ENCODE measurements around the gene PRMT7. TPM values are rescaled to one million over a fixed set of nuclear protein-coding genes. Genes with fewer than 3 reads are reported as not detected.

PRMT7 gene
- total and polyA plus RNA-seq, 2 of the 8 experiments (the other 6 are each of a cell fraction or from before 2014, with no cell fraction given): 48.2 to 49.3 TPM

DNA sequence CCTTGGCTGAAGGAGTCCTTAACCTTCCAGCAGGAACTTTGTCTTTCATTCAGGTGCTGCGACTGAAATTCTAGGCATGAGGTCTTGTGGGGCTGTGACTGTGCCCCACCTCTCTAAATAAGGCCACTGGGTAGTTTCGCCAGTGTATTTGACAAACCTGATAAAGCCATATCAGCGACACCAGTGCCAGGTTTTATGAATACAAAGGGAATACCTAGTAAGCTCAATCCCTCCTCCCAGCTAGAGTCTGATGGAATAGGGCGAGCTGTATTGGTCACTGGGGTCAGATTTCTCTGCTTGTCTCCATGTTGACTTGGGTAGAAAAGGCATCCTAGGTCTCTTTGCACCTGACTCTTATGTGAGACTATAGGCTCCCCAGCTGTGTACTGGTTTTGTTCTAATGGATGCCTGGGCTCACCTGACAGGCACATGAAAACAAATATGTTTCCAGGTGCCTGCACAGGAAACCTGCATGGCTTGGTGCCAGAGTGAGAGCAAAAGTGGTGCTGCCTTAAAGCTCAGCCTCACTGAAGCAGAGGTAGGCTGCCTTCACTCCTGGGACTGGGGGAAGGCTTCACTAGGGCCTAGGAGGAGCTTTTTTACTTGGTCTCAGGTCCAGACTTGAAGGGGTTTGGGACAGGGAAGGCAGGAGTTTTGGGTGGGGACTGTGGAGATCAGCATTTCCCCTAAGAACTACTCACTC lies 38.2 kb upstream of the PRMT7 start:
- Histone ChIP-seq H2BK12ac (ENCODE audit: low read depth, low read length) (no peak overlapping the region), H2BK20ac (ENCODE audit: low read length) (no peak overlapping the region), H3K79me1 (ENCODE audit: low read depth, low read length) (peaks cover 12% of the 10 kb centered on the region), H4K20me1 (replicated peaks in 1 of 2; ENCODE audit: control insufficient read depth in 1 of 2, insufficient read depth in 2 of 2, low read length in 2 of 2) (no peaks in the 10 kb centered on the region), H3K23me2 (ENCODE audit: low read depth, low read length) (no peaks in the 10 kb centered on the region), H4K5ac (ENCODE audit: insufficient read length, low read depth, low read length) (no peak overlapping the region), H3K4me3 (ENCODE audit: extremely low read depth in 1 of 4, insufficient read depth in 2 of 4, low read depth in 3 of 4, low read length in 4 of 4) (no peak overlapping the region), H4K91ac (replicated peaks; ENCODE audit: insufficient read length, low read length) (no peak overlapping the region), H2BK15ac (ENCODE audit: low read length) (no peak overlapping the region), H3K14ac (ENCODE audit: insufficient read length) (no peak overlapping the region), H4K8ac (ENCODE audit: extremely low read depth, insufficient read depth, low read length) (no peak overlapping the region), H2BK5ac (ENCODE audit: low read depth, low read length) (no peak overlapping the region), H3K36me3 (ENCODE audit: control insufficient read depth in 2 of 4, insufficient read depth in 4 of 4, low read length in 3 of 4) (peaks cover 0 to 2% (median 0%) of the 10 kb centered on the region in 4 experiments; a peak in 2 of 8 replicates), H3K56ac (replicated peaks; ENCODE audit: insufficient read length, low read depth, low read length) (no peak overlapping the region), H3K27ac (ENCODE audit: low read depth, low read length) (no peak overlapping the region), H3K4me2 (ENCODE audit: insufficient read depth in 1 of 2, low read depth in 2 of 2, low read length in 2 of 2) (no peak overlapping the region), H3K9ac (replicated peaks in 1 of 4; ENCODE audit: extremely low read depth in 1 of 4, low read depth in 3 of 4, low read length in 3 of 4) (no peak overlapping the region), H3K4ac (replicated peaks; ENCODE audit: insufficient read length, low read depth, low read length) (no peak overlapping the region), H2AFZ (ENCODE audit: low read length) (no peak overlapping the region), H2AK5ac (ENCODE audit: low read depth, low read length) (no peak overlapping the region), H3K23ac (ENCODE audit: insufficient read length) (no peak overlapping the region), H3K27me3 (replicated peaks in 1 of 4; ENCODE audit: control insufficient read depth in 3 of 4, extremely low read depth in 1 of 4, insufficient read depth in 3 of 4, low read length in 3 of 4) (no peaks in the 10 kb centered on the region), H3K9me3 (ENCODE audit: insufficient read depth in 2 of 2, low read depth in 1 of 2, low read length in 1 of 2) (no peaks in the 10 kb centered on the region), H3K4me1 (replicated peaks in 1 of 4; ENCODE audit: control insufficient read depth in 3 of 4, insufficient read depth in 4 of 4, low read length in 3 of 4) (peaks cover 0 to 3% (median 2%) of the 10 kb centered on the region in 4 experiments; a peak in 3 of 7 replicates), H3K18ac (ENCODE audit: extremely low read depth, low read length) (no peak overlapping the region), H3K79me2 (ENCODE audit: control insufficient read depth in 1 of 2, insufficient read depth in 2 of 2, low read length in 2 of 2) (peaks cover 0 to 27% of the 10 kb centered on the region in 2 experiments; a peak in 3 of 4 replicates), H2BK120ac (replicated peaks; ENCODE audit: low read depth, low read length) (no peak overlapping the region)
- no peak for FAIRE-seq
- 87% methylated on average over 4 of the region's 4 CpGs; no CpG with 5 or more reads in 1 of the 2 experiments for WGBS, 2 experiments (ENCODE audit: extremely low coverage in 1 of 2, insufficient coverage in 1 of 2, insufficient read length in 1 of 2, insufficient replicate concordance in 2 of 2, low coverage in 1 of 2, low lambda C conversion rate in 2 of 2, missing lambda C conversion rate in 1 of 2)
- TF ChIP-seq TBP (IDR thresholded peaks at IDR 0.05; ENCODE audit: low read depth, low read length) (no peak), YY1 (IDR thresholded peaks at IDR 0.05; ENCODE audit: low read depth, low read length) (no peak), SP1 (IDR thresholded peaks at IDR 0.05; ENCODE audit: low read depth, low read length) (no peak), MAX (IDR thresholded peaks at IDR 0.05) (no peak), BRCA1 (IDR thresholded peaks at IDR 0.05; ENCODE audit: low read depth, low read length) (no peak), JUND (IDR thresholded peaks at IDR 0.05; ENCODE audit: low read length) (no peak), RBBP5 (IDR thresholded peaks at IDR 0.05; ENCODE audit: borderline replicate concordance, low read depth, low read length) (no peak), CTBP2 (IDR thresholded peaks at IDR 0.05; ENCODE audit: borderline replicate concordance, insufficient read depth, insufficient read length, low read length) (no peak)
- CTCF ChIA-PET (ENCODE audit: partially characterized antibody): interaction anchor here (0.6 to 8.5 kb wide), 10 partner anchors 9 to 202 kb away, joined by 3 to 63 read pairs (median 6); partner anchors contain the start of gene SLC7A6
- DNase-seq (ENCODE audit: low read depth in 1 of 2, low spot score in 2 of 2): no peak
- POLR2A ChIA-PET (ENCODE audit: partially characterized antibody): interaction anchor here (0.9 to 1.5 kb wide), 4 partner anchors 9 to 36 kb away, joined by 3 to 5 read pairs (median 3); partner anchors contain the start of genes ESRP2, PLA2G15 and SLC7A6
